ENCODE results near the gene PLPPR5.

DNA sequence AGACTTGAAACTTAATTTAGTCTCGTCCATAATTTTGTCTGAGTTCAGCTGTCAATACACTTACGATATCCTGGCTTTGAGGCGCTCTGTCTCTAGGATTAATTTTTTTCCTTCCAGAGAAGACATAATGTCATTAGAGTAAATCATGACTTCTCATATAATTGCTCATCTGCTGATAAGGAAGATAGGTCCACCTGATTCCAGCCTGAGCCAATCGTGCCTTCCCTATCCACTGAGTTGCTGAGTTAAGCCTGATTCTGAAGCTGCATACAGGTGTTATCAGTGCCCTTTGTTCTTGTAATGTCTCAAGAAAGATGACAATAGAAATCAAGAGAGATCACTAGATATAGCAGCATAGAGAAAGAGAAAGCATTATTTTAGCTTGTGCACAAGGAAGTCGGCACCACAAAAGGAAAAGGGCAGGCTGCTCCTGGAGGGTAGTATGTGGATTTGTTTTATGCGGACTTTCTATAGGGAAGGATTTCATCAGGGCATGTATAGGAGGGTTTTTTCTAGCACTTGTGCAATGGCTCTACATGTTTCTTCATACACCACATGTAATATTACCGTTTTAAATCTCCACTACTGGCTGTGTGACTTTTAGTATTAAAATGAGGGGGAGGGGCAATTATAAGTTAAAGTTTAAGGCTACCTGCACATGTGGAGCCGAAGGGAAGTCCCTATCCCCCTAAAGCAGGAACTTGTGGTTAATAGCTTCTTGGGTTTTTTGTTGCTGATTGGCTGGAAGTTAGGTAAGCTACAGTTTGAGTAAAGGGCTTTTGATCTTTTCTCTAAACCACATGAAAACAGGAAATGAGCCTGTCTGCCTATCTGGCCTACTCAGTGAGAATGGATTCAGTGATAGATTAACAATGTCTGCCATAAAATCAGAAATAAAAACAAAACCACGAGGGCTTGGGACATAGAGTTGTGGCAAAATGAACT lies 133.4 kb downstream of the PLPPR5 start:
- TF ChIP-seq ETV5 (CRISPR knock-in tag; IDR thresholded peaks at IDR 0.05; ENCODE audit: low read depth) = no peak
- no peak for TF ChIP-seq CTCF (IDR thresholded peaks at IDR 0.05 in 2 of 3, conservative IDR thresholded peaks at IDR 0.05 in 1 of 3; ENCODE audit: insufficient read depth in 2 of 3, low read depth in 1 of 3, low read length in 3 of 3)
- no peak for TF ChIP-seq STAT5B (CRISPR knock-in tag; IDR thresholded peaks at IDR 0.05)
- TF ChIP-seq ETS1 (conservative IDR thresholded peaks at IDR 0.05; ENCODE audit: control insufficient read depth, low read depth, low read length) = no peak
- no peak for TF ChIP-seq HNRNPL (IDR thresholded peaks at IDR 0.05; ENCODE audit: low read depth, low read length)
- TF ChIP-seq ZNF274 (IDR thresholded peaks at IDR 0.05; ENCODE audit: borderline replicate concordance, low read depth, low read length) = no peak
- TF ChIP-seq NONO (IDR thresholded peaks at IDR 0.05; ENCODE audit: low read depth in 2 of 2, low read length in 1 of 2) = no peak
- no peak for TF ChIP-seq ZSCAN29 (IDR thresholded peaks at IDR 0.05)
- TF ChIP-seq MAFK (IDR thresholded peaks at IDR 0.05; ENCODE audit: low read length) = no peak
- no peak for TF ChIP-seq KAT2B (IDR thresholded peaks at IDR 0.05; ENCODE audit: low read depth, low read length)
